ENCODE data around the gene BMPR2. TPM values are rescaled to one million over a fixed set of nuclear protein-coding genes. Genes with fewer than 3 reads are reported as not detected.
A peak's percentile ranks its signal among the peaks of the same experiment; 100 is the strongest.

The BMPR2 gene
- total and polyA plus RNA-seq, 2 donors from 2014 or later, result 12.5 to 66.9 TPM

DNA sequence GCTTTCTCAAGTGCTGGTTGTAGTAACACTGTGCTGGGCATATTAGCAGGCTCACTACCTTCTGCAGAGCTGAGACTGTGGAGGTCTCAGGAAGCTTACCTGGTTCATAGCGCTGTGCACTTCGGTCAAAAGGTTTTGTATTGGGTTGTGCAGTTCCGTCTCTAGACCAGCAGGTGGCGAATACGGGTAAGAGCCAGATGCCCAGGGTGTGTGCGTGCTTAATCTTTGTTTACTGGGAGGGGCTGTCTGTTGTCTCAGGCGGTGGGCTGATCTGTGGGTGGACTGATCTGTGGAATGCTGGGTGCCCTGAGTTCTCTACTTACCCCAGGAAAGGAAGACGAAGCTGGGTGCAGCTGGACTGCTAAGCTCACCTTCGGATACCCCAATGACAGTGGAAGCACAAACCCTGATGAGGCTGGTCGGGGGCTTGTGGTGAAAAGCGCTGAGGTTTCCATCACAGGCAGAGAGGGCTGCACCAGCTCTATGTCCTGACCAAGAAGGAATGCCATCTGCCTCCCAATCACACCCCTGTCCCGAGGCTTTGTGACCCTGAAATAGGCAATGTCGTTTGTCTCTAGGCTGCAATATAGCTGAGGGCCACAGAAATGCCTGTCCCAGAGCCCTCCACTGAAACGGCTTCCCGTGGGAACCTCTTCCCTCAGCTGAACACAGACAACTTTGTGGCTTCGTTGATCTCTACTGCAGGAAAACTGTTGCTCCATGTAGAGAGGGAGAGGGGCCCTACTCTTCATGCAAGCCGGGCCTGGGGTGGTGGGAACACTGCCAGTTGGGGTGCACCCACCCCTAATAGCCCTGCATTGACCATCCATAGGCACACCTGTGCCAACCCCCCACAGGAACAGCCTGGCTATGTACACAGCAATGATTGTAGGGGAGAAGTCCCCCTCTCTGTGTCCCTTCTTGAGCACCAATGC is 212.8 kb downstream of the BMPR2 start:
- H3K27ac ChIP-seq (ENCODE audit: low read depth in 2 of 2, low read length in 2 of 2), result no peak overlapping the region
- TF ChIP-seq CTCF (IDR thresholded peaks at IDR 0.05; ENCODE audit: borderline replicate concordance, extremely low read depth, insufficient read depth), result peak; percentile 95
- DNase-seq (peak; percentile 73 to 90 (median 76)), FAIRE-seq (no peak)
- H3K4me1 ChIP-seq (ENCODE audit: control insufficient read depth in 2 of 3, insufficient read depth in 2 of 3, low read depth in 1 of 3, low read length in 3 of 3), result peaks cover 0 to 4% (median 0%) of the 10 kb centered on the region in 3 donors
- H3K27me3 ChIP-seq (ENCODE audit: control insufficient read depth, insufficient read depth, low read length), result no peaks in the 10 kb centered on the region
- H3K4me3 ChIP-seq (ENCODE audit: low read length in 3 of 3), result peak overlapping the region; percentile 8 to 45 (median 40)
- H3K9me3 ChIP-seq (ENCODE audit: control insufficient read depth in 2 of 3, insufficient read depth in 1 of 3, low read length in 3 of 3), result no peaks in the 10 kb centered on the region
- no peaks in the 10 kb centered on the region for H3K36me3 ChIP-seq (ENCODE audit: control insufficient read depth in 2 of 3, insufficient read depth in 3 of 3, low read length in 3 of 3)
- intact Hi-C loops (cut with DNase I), result no loop called here
- no peak overlapping the region for H3K9ac ChIP-seq (ENCODE audit: low read length in 3 of 3)

DNA sequence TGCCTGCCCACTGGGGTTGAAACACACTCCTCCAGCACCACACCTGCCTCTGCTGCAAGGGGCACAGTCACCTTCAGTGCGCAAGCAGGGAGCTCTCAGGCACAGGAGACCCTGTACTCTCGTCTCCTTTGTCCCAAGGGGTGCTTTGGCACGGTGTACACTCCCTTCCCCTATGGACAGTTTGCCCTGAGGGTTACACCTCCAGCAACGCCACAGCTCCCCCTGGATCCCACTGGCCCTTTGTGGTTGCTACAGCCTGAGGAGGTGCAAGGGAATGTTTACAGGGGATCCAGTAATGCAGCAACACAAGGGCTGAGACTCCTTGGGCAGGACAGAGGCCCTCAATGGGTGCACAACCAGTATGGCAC is 213.4 kb downstream of the BMPR2 start:
- H3K9ac ChIP-seq (ENCODE audit: low read length in 3 of 3), result no peak overlapping the region
- H3K27me3 ChIP-seq (ENCODE audit: control insufficient read depth, insufficient read depth, low read length), result no peaks in the 10 kb centered on the region
- DNase-seq (no peak), FAIRE-seq (no peak)
- H3K4me1 ChIP-seq (ENCODE audit: control insufficient read depth in 2 of 3, insufficient read depth in 2 of 3, low read depth in 1 of 3, low read length in 3 of 3), result peaks cover 0 to 4% (median 0%) of the 10 kb centered on the region in 3 donors
- H3K9me3 ChIP-seq (ENCODE audit: control insufficient read depth in 2 of 3, insufficient read depth in 1 of 3, low read length in 3 of 3), result no peaks in the 10 kb centered on the region
- no peaks in the 10 kb centered on the region for H3K36me3 ChIP-seq (ENCODE audit: control insufficient read depth in 2 of 3, insufficient read depth in 3 of 3, low read length in 3 of 3)
- no peak overlapping the region for H3K27ac ChIP-seq (ENCODE audit: low read depth in 2 of 2, low read length in 2 of 2)
- intact Hi-C loops (cut with DNase I), result no loop called here
- no peak overlapping the region for H3K4me3 ChIP-seq (ENCODE audit: low read length in 3 of 3)
- no peak for TF ChIP-seq CTCF (IDR thresholded peaks at IDR 0.05; ENCODE audit: borderline replicate concordance, extremely low read depth, insufficient read depth)

GRCh38 chr2:202592566-202592965 is 216.4 kb downstream of the BMPR2 start:
- peaks cover 0 to 4% (median 0%) of the 10 kb centered on the region in 3 donors for H3K4me1 ChIP-seq (ENCODE audit: control insufficient read depth in 2 of 3, insufficient read depth in 2 of 3, low read depth in 1 of 3, low read length in 3 of 3)
- no peaks in the 10 kb centered on the region for H3K36me3 ChIP-seq (ENCODE audit: control insufficient read depth in 2 of 3, insufficient read depth in 3 of 3, low read length in 3 of 3)
- intact Hi-C loops (cut with DNase I), result no loop called here
- H3K27ac ChIP-seq (ENCODE audit: low read depth in 2 of 2, low read length in 2 of 2), result no peak overlapping the region
- no peaks in the 10 kb centered on the region for H3K27me3 ChIP-seq (ENCODE audit: control insufficient read depth, insufficient read depth, low read length)
- no peaks in the 10 kb centered on the region for H3K9me3 ChIP-seq (ENCODE audit: control insufficient read depth in 2 of 3, insufficient read depth in 1 of 3, low read length in 3 of 3)
- no peak for TF ChIP-seq CTCF (IDR thresholded peaks at IDR 0.05; ENCODE audit: borderline replicate concordance, extremely low read depth, insufficient read depth)
- no peak overlapping the region for H3K4me3 ChIP-seq (ENCODE audit: low read length in 3 of 3)
- H3K9ac ChIP-seq (ENCODE audit: low read length in 3 of 3), result no peak overlapping the region
- no peak for FAIRE-seq
- DNase-seq, result peak in 1 of 5 donors; percentile 17

Measured in kidney (tissue), 14 donors.